H1 (cell line): ENCODE data around the gene SPATS2L. TPM values are rescaled to one million over a fixed set of nuclear protein-coding genes. Genes with fewer than 3 reads are reported as not detected.

Experiments
- CEBPB ChIP-seq: IDR thresholded peaks from 2 replicates; pipeline ENCODE4 v1.6.1; 2012; ENCODE audit warnings: low read depth, low read length
- CHD2 ChIP-seq: IDR thresholded peaks from 2 replicates; pipeline ENCODE4 v1.6.1; 2012; ENCODE audit warnings: low read length, improper control_type of control experiment
- HDAC6 ChIP-seq: IDR thresholded peaks from one replicate; pipeline ENCODE4 v1.7.1; 2012; ENCODE audit warnings: low read depth, mild to moderate bottlenecking, inconsistent platforms, low read length, moderate library complexity
- SRF ChIP-seq: IDR thresholded peaks from 2 replicates; pipeline ENCODE4 v1.6.1; 2011; ENCODE audit warnings: mild to moderate bottlenecking, low read depth, low read length, moderate library complexity
- polyA plus RNA-seq, 7 experiments: library from polyadenylated mRNA; depleted of rRNA in 3 of 7; stranded (reverse) in 5 of 7; unstranded in 2 of 7; fragments of >200 nt in 5 of 7; fragments of 200-250 nt in 2 of 7; gene quantifications; 1 replicate in 5 of 7; 2 replicates in 1 of 7; 4 replicates in 1 of 7; pipeline versions ENCODE4 v1.2.1 to v1.2.3, GENCODE V29; 2011 to 2013; ENCODE audit warnings: missing spikeins in 2 of 7, mixed read lengths in 2 of 7
- total RNA-seq: library from RNA; stranded (reverse); fragmentation: NEBNext Ultra II Directional; extraction: Animal tissue kit (Norgen Biotek cat#: 25700); gene quantifications from 2 replicates; pipeline ENCODE4 v1.2.1, GENCODE V29; 2021

SPATS2L gene
- total and polyA plus RNA-seq, 2 of the 8 experiments (the other 6 are each of a cell fraction or from before 2014, with no cell fraction given): 67.3 to 189 TPM

DNA sequence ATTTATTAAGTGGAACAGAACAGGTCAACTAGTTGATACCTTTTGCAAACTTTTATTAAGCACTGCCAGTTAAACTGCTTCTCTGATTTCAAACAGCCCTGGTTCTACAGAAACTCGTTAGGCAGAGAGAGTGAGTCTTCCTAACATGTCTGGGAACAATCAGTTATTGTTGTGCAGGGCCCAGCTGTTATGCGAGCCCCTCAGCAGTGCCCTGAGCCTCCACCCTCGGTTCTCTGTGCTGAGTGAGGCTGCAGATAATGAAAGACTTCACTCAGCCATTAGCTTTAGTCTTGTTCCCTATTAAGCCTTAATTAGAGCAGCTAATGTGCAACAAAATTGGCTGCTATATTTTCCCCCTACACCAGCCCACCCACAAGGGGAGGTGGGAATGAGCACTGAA is 163.7 kb downstream of the SPATS2L start (continued):
- TF ChIP-seq CEBPB (no peak), CHD2 (no peak), SRF (no peak), HDAC6 (no peak)
